HepG2 (cell line): ENCODE measurements around the gene TOLLIP. TPM values are rescaled to one million over a fixed set of nuclear protein-coding genes. Genes with fewer than 3 reads are reported as not detected.

Source experiments
- DBP ChIP-seq: sonication (generic); formaldehyde crosslinking; IDR thresholded peaks from 2 replicates; pipeline ENCODE4 v1.4.0; 2020; ENCODE audit warnings: missing genetic modification reagents; ENCODE audit errors: not compliant biosample characterization
- HNF1B ChIP-seq: sonication (generic); formaldehyde crosslinking; IDR thresholded peaks from 2 replicates; pipeline ENCODE4 v1.5.1; 2020; ENCODE audit warnings: mild to moderate bottlenecking, moderate library complexity, missing genetic modification reagents
- HNRNPH1 ChIP-seq: fragments of 200-400 bp; formaldehyde crosslinking; optimal IDR thresholded peaks from 2 replicates; pipeline ENCODE3; 2017; ENCODE audit warnings: mild to moderate bottlenecking, low read depth, low read length
- MAFK ChIP-seq, 2 experiments: IDR thresholded peaks in 1 of 2; conservative IDR thresholded peaks in 1 of 2; 2 replicates each; pipeline ENCODE4 v1.6.1; 2011; ENCODE audit warnings: improper control_type of control experiment in 2 of 2, low read length in 2 of 2
- NCOA2 ChIP-seq: sonication (generic); formaldehyde crosslinking; IDR thresholded peaks from 2 replicates; pipeline ENCODE4 v1.8.0; 2022; ENCODE audit warnings: inconsistent platforms
- ONECUT2 ChIP-seq: sonication (generic); formaldehyde crosslinking; IDR thresholded peaks from 2 replicates; pipeline ENCODE4 v1.4.0; 2020; ENCODE audit warnings: missing genetic modification reagents
- RFXANK ChIP-seq: IDR thresholded peaks from 2 replicates; pipeline ENCODE4 v1.6.1; 2016
- ZBTB20 ChIP-seq: sonication (generic); formaldehyde crosslinking; IDR thresholded peaks from 2 replicates; pipeline ENCODE4 v1.8.1; 2023; ENCODE audit warnings: missing genetic modification reagents, low read depth, mild to moderate bottlenecking, borderline replicate concordance
- ZNF280B ChIP-seq: sonication (generic); formaldehyde crosslinking; IDR thresholded peaks from 2 replicates; pipeline ENCODE4 v1.5.0; 2020; ENCODE audit warnings: missing genetic modification reagents, mild to moderate bottlenecking, borderline replicate concordance
- ZNF407 ChIP-seq: sonication (generic); formaldehyde crosslinking; IDR thresholded peaks from one replicate; pipeline ENCODE4 v1.5.1; 2020; ENCODE audit warnings: mild to moderate bottlenecking, missing genetic modification reagents; ENCODE audit errors: not compliant biosample characterization
- ZNF740 ChIP-seq: sonication (generic); formaldehyde crosslinking; IDR thresholded peaks from 2 replicates; pipeline ENCODE4 v1.4.0; 2020; ENCODE audit warnings: missing genetic modification reagents
- ZXDC ChIP-seq: sonication (generic); formaldehyde crosslinking; IDR thresholded peaks from 2 replicates; pipeline ENCODE4 v1.5.0; 2020; ENCODE audit warnings: mild to moderate bottlenecking, missing genetic modification reagents
- polyA plus RNA-seq, 8 experiments: library from polyadenylated mRNA; depleted of rRNA in 3 of 8; stranded (reverse) in 7 of 8; unstranded in 1 of 8; fragments of >200 nt; fragmentation: Illumina TruSeq in 4 of 8; extraction: Trizol in 4 of 8; gene quantifications; 2 replicates each; pipeline versions ENCODE4 v1.2.1 to v1.2.3, GENCODE V29; 2011 to 2016; ENCODE audit warnings: low read depth in 4 of 8, missing spikeins in 1 of 8, mixed read lengths in 1 of 8; ENCODE audit not compliant: insufficient read depth in 1 of 8
- total RNA-seq, 5 experiments: library from RNA; depleted of rRNA; stranded (reverse); fragments of >200 nt; fragmentation: Illumina TruSeq; extraction: Trizol; gene quantifications; 2 replicates each; pipeline ENCODE4 v1.2.3, GENCODE V29; 2016; ENCODE audit warnings: low read depth in 1 of 5

The TOLLIP gene
- total and polyA plus RNA-seq, 2 of the 13 experiments (the other 11 are each of a cell fraction or from before 2014, with no cell fraction given): 25.9 to 47.5 TPM

GRCh38 chr11:1262172-1263006 is 47.0 kb downstream of the TOLLIP start (continued):
- TF ChIP-seq ZNF407 (CRISPR knock-in tag) (no peak), DBP (CRISPR knock-in tag) (no peak), ZNF740 (CRISPR knock-in tag) (no peak), RFXANK (CRISPR knock-in tag) (no peak), ZBTB20 (no peak), ZXDC (no peak), ONECUT2 (CRISPR knock-in tag) (no peak), NCOA2 (CRISPR knock-in tag) (no peak; the same call in 1 of the 2 replicates), MAFK (conservative IDR thresholded peaks at IDR 0.05 in 1 of 2, IDR thresholded peaks at IDR 0.05 in 1 of 2; ENCODE audit: low read length in 2 of 2) (no peak), HNF1B (CRISPR knock-in tag) (0 out of 2 replicates have a peak, but pooled peaks have one; percentile 42), HNRNPH1 (no peak), ZNF280B (no peak)
